NK-92 treated with Interleukin-12 subunit alpha and Interleukin-12 subunit beta, amount 100 ng/mL, for 24 hours (cell line): ENCODE data around the gene IL4I1.

ENCODE experiments used
- DNase-seq: peaks from one replicate; lab custom pipeline; 2025; lab: John Stamatoyannopoulos, UW

IL4I1 gene

GRCh38 chr19:49894879-49895565 lies 1.7 kb downstream of the IL4I1 start:
- DNase-seq = no peak

DNA sequence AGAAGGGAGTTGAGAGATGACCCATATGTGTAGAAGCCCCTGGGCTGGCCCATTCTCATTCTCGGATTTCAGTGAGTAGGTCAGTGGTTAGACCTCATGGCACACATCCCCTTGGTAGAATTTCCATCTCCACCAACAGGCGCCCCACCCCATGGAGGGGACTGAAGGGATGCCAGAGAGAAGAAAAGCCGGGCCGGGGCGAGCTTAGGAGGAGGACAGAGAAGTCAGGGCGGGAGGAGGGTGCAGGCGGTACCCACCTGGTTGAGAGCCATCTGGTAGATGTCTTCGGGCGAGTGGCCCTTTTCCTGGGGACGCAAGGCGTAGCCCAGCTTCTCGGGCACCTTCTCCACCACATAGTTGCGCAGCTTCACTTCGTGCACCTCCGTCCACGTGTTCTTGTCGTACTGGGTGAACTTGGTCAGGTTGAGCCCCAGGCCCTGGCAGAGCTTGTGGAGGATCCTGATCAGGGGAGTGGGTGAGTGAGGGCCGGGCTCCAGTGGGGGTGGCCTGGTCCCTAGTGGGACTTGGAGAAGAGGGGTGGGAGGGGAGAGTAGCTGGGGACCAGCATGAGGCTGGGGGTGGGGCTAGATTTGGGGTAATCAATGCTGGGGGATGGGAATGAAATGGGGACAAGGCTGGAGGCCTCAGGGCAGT lies 2.5 kb downstream of the IL4I1 start:
- DNase-seq = no peak

DNA sequence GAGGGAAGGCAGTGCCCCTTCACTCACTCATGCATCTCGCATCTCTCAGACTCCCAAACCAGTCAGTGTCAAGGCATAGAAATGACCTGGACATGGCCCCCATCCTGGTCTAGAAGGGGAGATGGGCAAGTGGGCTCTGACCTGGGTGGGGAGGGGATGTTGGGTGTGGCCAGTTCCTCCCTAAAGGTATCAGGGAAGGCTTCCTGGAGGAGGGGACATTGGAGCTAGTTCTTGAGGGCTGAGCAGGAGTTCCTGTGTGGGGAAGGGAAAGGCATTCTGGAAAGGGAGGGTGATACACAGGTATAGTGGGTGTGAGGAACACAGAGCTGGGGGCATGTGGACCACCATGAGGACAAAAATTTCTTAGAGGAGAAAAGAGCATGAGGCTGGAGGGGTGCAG lies 4.0 kb downstream of the IL4I1 start:
- no peak for DNase-seq

GRCh38 chr19:49891393-49891792 lies 5.3 kb downstream of the IL4I1 start:
- DNase-seq = no peak

DNA sequence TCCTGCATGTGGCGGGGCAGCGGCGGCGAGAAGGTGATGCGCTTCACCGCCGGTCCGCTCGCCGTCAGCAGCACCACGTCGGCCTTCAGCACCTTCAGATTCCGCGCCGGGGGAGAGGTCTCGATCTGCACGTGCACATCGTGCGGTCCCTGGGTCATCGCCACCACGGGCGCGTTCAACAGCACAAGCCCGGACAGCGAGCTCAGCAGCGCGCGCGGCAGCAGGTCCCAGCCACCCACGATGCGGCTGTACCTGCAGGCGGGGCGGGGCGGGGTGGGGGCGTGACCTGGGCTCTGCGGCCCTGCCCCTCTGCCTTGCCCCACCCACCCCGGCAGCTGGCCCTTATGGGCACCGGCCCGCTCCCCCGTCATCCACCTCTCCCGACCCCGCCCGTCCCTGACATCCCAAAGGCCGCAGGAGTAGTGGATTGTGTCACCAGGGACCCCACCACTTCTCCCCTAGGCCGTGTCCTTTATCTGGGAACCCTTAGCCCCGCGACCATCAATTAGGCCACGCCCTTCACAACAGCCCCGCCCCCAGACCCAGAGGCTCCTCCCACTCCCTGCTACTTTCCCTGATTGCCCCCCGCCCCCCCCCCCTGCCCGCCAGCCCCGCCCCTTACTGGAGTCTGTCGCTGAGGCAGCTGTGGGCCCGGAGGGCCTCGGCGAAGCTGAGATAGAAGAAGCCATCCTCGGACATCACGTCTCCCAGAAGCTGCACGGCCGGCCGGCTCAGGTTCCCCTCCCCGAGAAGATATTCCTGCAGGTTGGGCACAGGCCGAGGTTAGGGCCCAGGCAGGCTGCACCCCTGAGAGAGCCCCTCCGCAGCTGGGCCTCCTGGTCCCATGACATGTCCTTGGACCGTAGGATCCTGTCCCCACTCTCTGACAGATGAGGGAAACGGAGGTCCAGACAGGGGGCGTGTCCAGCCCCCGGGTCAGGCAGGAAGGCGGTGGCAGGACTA lies 6.1 kb downstream of the IL4I1 start:
- DNase-seq = no peak

DNA sequence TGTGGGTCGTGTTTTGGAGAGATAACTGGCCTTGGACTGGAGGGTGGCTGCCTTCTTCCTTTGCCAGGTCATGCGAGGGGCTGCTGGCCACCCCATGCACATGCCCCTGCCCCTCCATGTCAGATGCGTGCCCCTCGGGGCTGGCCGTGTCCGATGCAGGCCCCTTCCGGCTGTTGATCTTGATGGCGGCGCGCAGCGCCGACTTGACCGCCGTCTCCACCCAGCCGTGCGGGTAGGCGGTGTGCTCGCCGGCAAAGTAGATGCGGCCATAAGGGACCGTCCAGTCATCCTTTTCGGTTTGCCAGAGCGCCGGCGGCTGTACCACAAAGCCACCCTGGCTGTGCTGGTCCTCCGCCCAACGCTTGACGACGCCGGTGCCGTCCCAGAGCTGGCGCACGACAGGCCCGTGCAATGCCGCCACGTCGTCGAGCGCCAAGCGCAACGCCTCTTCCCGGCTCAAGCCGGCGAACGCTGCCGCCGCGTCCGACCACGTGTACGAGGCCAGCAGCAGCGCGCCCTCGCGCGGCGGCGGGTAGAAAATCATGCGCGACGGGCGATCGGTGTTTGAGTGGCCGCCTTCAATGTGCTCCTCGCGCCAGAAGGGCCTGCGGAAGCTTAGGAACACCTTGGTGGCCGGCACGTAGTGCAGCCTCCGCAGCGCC lies 6.9 kb downstream of the IL4I1 start:
- no peak for DNase-seq

- no peak for DNase-seq
Measured at GRCh38 chr19:49889038-49889686, 7.5 kb downstream of the IL4I1 start.

DNA sequence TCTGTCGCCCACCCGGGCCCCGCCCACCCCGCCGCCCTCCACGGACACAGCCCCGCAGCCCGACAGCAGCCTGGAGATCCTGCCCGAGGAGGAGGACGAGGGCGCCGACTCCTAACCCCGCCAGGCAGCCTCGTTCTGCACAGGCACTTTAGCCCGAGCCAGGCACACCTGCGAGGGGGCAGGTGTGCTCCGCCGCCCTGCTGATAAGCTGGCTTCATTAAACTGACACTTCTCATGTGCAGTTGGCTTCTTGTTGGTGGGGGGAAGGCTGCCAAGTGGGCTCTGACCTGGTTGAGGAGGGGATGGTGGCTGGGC lies 8.2 kb downstream of the IL4I1 start:
- DNase-seq = no peak

DNA sequence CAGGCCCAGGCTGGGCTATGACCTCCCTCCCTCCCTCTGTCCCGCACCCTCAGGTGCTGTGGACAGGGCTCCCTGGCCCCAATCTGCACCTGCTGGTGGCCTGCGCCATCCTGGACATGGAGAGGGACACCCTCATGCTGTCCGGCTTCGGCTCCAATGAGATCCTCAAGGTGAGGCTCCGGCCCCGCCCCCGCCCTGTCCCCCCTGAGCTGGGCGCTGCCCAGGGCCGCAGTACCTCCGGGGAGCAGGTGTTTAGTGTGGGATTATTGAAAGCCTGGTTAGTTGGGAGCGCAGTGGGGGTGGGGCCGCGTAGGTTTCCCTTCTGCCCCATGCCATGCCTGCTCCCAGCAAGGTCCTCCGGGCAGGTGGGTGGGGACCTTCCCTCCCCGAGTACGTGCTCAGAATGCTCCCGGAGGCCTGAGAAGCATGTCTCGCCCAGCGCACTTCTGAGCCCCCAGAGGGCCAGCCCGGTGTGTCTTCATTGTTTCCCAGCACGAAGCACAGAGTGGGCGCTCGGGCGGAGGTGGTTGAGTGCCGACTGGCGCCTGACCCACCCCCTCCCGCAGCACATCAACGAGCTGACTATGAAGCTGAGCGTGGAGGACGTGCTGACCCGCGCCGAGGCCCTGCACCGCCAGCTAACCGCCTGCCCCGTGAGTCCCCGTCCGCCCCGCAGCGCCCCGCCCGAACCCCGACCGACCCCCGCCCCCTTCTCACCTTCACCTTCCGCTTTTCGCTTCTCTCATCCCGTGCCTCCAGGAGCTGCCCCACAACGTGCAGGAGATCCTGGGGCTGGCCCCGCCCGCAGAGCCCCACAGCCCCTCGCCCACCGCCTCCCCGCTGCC lies 8.8 kb downstream of the IL4I1 start:
- DNase-seq = no peak

DNA sequence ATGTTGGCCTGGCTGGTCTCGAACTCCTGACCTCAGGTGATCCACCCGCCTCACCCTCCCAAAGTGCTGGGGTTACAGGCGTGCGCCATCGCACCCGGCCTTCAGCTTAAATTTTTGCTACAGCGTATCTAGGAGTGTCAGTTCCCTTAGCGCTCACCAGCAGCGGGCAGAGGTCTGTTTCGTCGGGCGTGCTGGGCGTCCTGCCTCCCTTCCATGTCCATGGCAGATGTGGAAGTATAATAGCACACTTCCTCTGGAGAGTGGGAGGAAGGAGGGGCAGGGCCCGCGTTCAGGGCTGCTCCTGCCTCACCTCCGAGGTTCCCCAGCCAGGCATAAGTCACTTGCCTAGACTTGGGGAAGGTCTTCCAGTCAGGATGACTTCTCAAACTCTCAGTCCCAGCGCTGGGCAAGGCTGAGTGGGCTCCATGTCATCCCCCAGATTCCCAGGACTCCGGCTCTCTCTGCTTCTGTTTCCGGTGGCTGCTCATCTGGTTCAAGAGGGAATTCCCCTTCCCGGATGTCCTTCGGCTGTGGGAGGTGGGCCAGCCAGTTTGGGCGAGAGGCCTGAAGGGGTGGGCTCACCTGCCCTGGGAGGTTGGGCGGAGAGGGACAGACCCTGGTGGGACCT lies 9.5 kb downstream of the IL4I1 start:
- no peak for DNase-seq

DNA sequence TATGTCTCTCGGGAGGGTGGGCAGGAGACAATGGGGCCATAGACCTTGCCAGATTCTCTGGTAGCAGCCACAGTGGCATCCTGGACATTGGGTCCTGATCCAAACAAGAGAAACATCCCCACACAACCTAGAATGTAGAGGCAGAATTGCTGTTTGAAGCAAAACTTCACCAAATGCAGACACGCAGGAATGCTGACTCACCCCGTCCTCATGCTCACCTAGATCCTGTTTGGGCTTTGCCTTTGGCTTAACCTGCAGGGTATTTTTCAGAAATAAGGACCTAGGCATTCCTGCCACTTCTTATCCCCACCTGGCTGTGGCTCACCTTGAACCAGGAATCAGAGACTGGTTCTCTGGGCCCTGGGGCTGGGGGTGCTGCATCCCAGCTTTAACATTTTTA lies 11.9 kb downstream of the IL4I1 start:
- no peak for DNase-seq

DNA sequence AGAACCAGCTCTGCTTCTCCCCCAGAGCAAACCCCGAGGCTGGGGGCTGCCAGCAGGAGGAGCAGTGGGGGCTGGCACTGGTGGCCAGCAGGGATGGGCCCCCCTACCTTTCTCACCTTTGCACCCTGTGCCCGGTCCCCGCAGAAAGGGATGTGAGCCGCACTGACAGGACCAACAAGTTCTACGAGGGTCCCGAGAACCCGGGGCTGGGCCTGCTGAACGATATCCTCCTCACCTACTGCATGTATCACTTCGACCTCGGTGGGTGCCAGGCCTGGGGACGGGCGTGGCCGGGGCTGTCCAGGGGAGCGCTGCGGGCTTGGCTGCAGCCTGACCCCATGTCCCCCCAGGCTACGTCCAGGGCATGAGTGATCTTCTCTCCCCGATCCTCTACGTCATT lies 12.6 kb downstream of the IL4I1 start:
- DNase-seq = no peak

GRCh38 chr19:49883094-49883493 lies 13.6 kb downstream of the IL4I1 start:
- no peak for DNase-seq

- no peak for DNase-seq
Measured at GRCh38 chr19:49882643-49883042, 14.0 kb downstream of the IL4I1 start.

GRCh38 chr19:49881672-49882394 lies 14.9 kb downstream of the IL4I1 start:
- no peak for DNase-seq

DNA sequence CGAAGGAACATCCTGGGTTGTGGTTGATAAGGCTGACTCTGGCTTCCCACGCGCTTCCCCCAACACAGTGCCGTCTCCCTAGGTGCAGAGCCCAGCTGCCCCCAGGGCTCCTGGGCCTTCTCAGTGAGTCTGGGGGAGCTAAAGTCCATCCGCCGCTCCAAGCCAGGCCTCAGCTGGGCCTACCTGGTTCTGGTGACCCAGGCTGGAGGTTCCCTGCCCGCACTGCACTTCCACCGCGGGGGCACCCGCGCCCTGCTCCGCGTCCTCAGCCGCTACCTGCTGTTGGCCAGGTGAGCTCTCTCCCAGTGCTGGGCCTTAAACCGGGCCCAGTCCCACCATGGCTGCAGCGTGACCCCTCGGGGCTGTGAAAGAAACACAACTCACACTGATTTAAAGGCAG lies 15.5 kb downstream of the IL4I1 start:
- no peak for DNase-seq

GRCh38 chr19:49880162-49880869 lies 16.4 kb downstream of the IL4I1 start:
- DNase-seq = no peak

DNA sequence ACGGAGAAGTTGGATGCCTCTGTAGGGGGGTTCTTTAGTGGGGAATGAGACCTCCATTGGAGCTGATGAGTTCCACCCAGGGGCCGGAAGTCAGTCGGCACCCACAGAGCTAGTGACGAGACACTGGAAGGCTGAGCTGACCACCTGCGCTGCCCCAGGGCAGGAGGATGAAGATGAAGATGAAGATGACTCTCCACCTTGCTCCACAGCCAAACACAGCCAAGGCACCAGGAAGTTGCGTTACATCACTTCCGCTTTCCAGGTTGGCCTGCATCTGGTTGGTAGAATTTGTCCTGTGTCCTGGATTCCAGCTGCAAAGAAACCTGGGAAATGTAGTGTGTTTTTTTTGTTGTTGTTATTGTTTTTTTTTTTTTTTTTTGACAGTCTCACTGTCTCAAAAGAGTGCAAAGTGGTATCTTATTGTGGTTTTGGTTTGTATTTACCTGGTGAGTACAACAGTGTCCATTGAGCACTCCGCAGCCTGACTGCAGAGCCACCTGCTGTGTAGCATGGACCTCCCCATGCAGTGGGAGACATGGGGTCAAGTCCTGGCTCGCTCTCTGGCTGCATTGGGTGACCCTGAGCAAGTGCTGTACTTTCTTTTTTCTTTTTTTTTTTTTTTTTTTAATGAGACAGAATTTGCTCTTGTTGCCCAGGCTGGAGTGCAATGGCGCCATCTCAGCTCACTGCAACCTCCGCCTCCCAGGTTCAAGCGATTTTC lies 17.3 kb downstream of the IL4I1 start:
- DNase-seq = no peak

- DNase-seq = no peak
Measured at GRCh38 chr19:49878744-49879070, 18.0 kb downstream of the IL4I1 start.
